HepG2 (cell line): ENCODE measurements around the gene SEC14L1. TPM values are rescaled to one million over a fixed set of nuclear protein-coding genes. Genes with fewer than 3 reads are reported as not detected.

Experiments used
- CAMTA2 ChIP-seq: sonication (generic); formaldehyde crosslinking; IDR thresholded peaks from 2 replicates; pipeline ENCODE4 v1.4.0; 2020; ENCODE audit warnings: mild to moderate bottlenecking, missing genetic modification reagents, borderline replicate concordance
- CREM ChIP-seq, 2 experiments: sonication (generic) in 1 of 2; formaldehyde crosslinking in 1 of 2; IDR thresholded peaks; 2 replicates each; pipeline versions ENCODE4 v1.4.0 to v1.6.1; 2016 to 2020; ENCODE audit warnings: antibody characterized with exemption in 1 of 2, mild to moderate bottlenecking in 1 of 2, missing genetic modification reagents in 1 of 2
- FOXJ3 ChIP-seq: sonication (generic); formaldehyde crosslinking; IDR thresholded peaks from 2 replicates; pipeline ENCODE4 v1.4.0; 2020; ENCODE audit warnings: missing genetic modification reagents, mild to moderate bottlenecking, borderline replicate concordance
- ISX ChIP-seq: sonication (generic); formaldehyde crosslinking; conservative IDR thresholded peaks from 2 replicates; pipeline ENCODE4 v1.5.0; 2020; ENCODE audit warnings: missing genetic modification reagents
- NFE2L2 ChIP-seq: fragments of 150-350 bp; IDR thresholded peaks from 2 replicates; pipeline ENCODE4 v1.6.1; 2014; ENCODE audit warnings: low read length
- RARG ChIP-seq: sonication (generic); formaldehyde crosslinking; IDR thresholded peaks from 2 replicates; pipeline ENCODE4 v1.4.0; 2020; ENCODE audit warnings: low read depth, mild to moderate bottlenecking, missing genetic modification reagents
- TCF12 ChIP-seq, 2 experiments: fragments of 450-650 bp in 1 of 2; sonication (generic) in 1 of 2; formaldehyde crosslinking in 1 of 2; IDR thresholded peaks; 2 replicates each; pipeline versions ENCODE4 v1.6.1 to v1.8.0; 2017 to 2022; ENCODE audit warnings: antibody characterized with exemption in 1 of 2, mild to moderate bottlenecking in 1 of 2, missing genetic modification reagents in 1 of 2, moderate library complexity in 1 of 2
- TGIF2 ChIP-seq: IDR thresholded peaks from 2 replicates; pipeline ENCODE4 v1.6.1; 2016; ENCODE audit warnings: control low read depth, missing compliant biosample characterization
- ZNF335 ChIP-seq: sonication (generic); formaldehyde crosslinking; IDR thresholded peaks from 2 replicates; pipeline ENCODE4 v1.4.0; 2020; ENCODE audit warnings: missing genetic modification reagents
- ZNF337 ChIP-seq: sonication (generic); formaldehyde crosslinking; IDR thresholded peaks from 2 replicates; pipeline ENCODE4 v1.5.1; 2020; ENCODE audit warnings: missing genetic modification reagents, low read depth, mild to moderate bottlenecking, borderline replicate concordance
- ZNF44 ChIP-seq: sonication (generic); formaldehyde crosslinking; IDR thresholded peaks from 2 replicates; pipeline ENCODE4 v1.5.1; 2020; ENCODE audit warnings: mild to moderate bottlenecking, missing genetic modification reagents
- ZNF652 ChIP-seq: IDR thresholded peaks from 2 replicates; pipeline ENCODE4 v1.6.1; 2016; ENCODE audit warnings: low read depth, borderline replicate concordance
- ZNF749 ChIP-seq: sonication (generic); formaldehyde crosslinking; IDR thresholded peaks from 2 replicates; pipeline ENCODE4 v1.8.0; 2022; ENCODE audit warnings: mild to moderate bottlenecking, missing genetic modification reagents, moderate library complexity, borderline replicate concordance
- ZNF761 ChIP-seq: sonication (generic); formaldehyde crosslinking; conservative IDR thresholded peaks from 2 replicates; pipeline ENCODE4 v1.4.0; 2020; ENCODE audit warnings: mild to moderate bottlenecking, missing genetic modification reagents
- polyA plus RNA-seq, 8 experiments: library from polyadenylated mRNA; depleted of rRNA in 3 of 8; stranded (reverse) in 7 of 8; unstranded in 1 of 8; fragments of >200 nt; fragmentation: Illumina TruSeq in 4 of 8; extraction: Trizol in 4 of 8; gene quantifications; 2 replicates each; pipeline versions ENCODE4 v1.2.1 to v1.2.3, GENCODE V29; 2011 to 2016; ENCODE audit warnings: low read depth in 4 of 8, missing spikeins in 1 of 8, mixed read lengths in 1 of 8; ENCODE audit not compliant: insufficient read depth in 1 of 8
- total RNA-seq, 5 experiments: library from RNA; depleted of rRNA; stranded (reverse); fragments of >200 nt; fragmentation: Illumina TruSeq; extraction: Trizol; gene quantifications; 2 replicates each; pipeline ENCODE4 v1.2.3, GENCODE V29; 2016; ENCODE audit warnings: low read depth in 1 of 5
- TF ChIP-seq, protein P1 (sequence below): sonication (generic); formaldehyde crosslinking; IDR thresholded peaks from 2 replicates; pipeline ENCODE4 v1.4.0; 2020; ENCODE audit warnings: mild to moderate bottlenecking, missing genetic modification reagents, borderline replicate concordance
- TF ChIP-seq, protein P2 (sequence below): sonication (generic); formaldehyde crosslinking; IDR thresholded peaks from 2 replicates; pipeline ENCODE4 v1.4.0; 2020; ENCODE audit warnings: low read depth, missing genetic modification reagents
- TF ChIP-seq, protein P3 (sequence below): IDR thresholded peaks from 2 replicates; pipeline ENCODE4 v1.6.1; 2016; ENCODE audit warnings: low read depth, borderline replicate concordance

The SEC14L1 gene
- total and polyA plus RNA-seq, 2 of the 13 experiments (the other 11 are each of a cell fraction or from before 2014, with no cell fraction given) = 26.3 to 43.9 TPM

DNA sequence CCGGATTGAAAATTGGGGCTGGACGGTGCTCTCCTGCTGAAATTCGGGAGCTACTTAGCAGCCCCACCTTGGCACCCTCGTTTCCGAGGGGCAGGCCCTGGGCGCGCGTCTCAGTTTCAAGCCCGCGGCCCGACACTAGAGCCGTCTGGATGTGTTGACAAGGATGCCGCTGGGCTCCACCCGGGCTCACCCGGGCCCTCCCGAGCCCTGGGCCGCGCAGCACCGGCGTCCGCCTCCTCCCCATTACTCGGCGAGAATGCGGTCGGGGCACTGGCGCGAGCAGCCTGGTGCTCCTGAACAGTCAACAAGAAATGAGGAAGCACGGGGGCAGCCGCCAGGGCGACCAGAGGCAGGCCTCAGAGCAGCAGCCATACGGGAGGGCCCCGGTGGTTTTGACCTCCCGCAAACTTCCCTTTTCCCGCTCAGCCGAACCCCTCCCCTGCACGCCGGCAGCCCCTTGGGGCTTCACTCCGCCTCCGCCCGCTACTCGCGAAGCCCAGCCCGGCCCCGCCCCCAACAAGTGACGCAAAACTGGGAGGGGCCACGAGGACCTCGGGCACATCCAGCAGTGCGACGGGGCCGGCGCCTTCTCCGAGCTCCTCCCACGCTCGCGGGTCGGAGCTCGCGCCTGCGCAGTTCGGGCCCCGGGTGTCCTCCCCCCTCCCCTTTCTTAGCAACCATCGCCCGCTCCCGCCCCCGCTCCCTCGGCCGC lies 447 bp upstream of the SEC14L1 start (continued):
- TF ChIP-seq, protein P1, sequence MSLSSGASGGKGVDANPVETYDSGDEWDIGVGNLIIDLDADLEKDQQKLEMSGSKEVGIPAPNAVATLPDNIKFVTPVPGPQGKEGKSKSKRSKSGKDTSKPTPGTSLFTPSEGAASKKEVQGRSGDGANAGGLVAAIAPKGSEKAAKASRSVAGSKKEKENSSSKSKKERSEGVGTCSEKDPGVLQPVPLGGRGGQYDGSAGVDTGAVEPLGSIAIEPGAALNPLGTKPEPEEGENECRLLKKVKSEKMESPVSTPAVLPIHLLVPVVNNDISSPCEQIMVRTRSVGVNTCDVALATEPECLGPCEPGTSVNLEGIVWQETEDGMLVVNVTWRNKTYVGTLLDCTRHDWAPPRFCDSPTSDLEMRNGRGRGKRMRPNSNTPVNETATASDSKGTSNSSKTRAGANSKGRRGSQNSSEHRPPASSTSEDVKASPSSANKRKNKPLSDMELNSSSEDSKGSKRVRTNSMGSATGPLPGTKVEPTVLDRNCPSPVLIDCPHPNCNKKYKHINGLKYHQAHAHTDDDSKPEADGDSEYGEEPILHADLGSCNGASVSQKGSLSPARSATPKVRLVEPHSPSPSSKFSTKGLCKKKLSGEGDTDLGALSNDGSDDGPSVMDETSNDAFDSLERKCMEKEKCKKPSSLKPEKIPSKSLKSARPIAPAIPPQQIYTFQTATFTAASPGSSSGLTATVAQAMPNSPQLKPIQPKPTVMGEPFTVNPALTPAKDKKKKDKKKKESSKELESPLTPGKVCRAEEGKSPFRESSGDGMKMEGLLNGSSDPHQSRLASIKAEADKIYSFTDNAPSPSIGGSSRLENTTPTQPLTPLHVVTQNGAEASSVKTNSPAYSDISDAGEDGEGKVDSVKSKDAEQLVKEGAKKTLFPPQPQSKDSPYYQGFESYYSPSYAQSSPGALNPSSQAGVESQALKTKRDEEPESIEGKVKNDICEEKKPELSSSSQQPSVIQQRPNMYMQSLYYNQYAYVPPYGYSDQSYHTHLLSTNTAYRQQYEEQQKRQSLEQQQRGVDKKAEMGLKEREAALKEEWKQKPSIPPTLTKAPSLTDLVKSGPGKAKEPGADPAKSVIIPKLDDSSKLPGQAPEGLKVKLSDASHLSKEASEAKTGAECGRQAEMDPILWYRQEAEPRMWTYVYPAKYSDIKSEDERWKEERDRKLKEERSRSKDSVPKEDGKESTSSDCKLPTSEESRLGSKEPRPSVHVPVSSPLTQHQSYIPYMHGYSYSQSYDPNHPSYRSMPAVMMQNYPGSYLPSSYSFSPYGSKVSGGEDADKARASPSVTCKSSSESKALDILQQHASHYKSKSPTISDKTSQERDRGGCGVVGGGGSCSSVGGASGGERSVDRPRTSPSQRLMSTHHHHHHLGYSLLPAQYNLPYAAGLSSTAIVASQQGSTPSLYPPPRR (CRISPR knock-in tag) = peak; percentile 40; the same call in 1 of the 2 replicates
- peak; percentile 55; the same call in 1 of the 2 replicates for TF ChIP-seq FOXJ3 (CRISPR knock-in tag)
- peak; percentile 72 for TF ChIP-seq ZNF335
- TF ChIP-seq, protein P2, sequence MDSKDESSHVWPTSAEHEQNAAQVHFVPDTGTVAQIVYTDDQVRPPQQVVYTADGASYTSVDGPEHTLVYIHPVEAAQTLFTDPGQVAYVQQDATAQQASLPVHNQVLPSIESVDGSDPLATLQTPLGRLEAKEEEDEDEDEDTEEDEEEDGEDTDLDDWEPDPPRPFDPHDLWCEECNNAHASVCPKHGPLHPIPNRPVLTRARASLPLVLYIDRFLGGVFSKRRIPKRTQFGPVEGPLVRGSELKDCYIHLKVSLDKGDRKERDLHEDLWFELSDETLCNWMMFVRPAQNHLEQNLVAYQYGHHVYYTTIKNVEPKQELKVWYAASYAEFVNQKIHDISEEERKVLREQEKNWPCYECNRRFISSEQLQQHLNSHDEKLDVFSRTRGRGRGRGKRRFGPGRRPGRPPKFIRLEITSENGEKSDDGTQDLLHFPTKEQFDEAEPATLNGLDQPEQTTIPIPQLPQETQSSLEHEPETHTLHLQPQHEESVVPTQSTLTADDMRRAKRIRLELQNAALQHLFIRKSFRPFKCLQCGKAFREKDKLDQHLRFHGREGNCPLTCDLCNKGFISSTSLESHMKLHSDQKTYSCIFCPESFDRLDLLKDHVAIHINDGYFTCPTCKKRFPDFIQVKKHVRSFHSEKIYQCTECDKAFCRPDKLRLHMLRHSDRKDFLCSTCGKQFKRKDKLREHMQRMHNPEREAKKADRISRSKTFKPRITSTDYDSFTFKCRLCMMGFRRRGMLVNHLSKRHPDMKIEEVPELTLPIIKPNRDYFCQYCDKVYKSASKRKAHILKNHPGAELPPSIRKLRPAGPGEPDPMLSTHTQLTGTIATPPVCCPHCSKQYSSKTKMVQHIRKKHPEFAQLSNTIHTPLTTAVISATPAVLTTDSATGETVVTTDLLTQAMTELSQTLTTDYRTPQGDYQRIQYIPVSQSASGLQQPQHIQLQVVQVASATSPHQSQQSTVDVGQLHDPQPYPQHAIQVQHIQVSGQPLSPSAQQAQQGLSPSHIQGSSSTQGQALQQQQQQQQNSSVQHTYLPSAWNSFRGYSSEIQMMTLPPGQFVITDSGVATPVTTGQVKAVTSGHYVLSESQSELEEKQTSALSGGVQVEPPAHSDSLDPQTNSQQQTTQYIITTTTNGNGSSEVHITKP (CRISPR knock-in tag) = peak; percentile 65; the same call in 1 of the 2 replicates
- TF ChIP-seq ZNF44 (CRISPR knock-in tag) = no peak
- no peak for TF ChIP-seq TGIF2
- TF ChIP-seq RARG (CRISPR knock-in tag) = no peak
- no peak for TF ChIP-seq CREM (IDR thresholded peaks at IDR 0.05)
- no peak for TF ChIP-seq CREM (CRISPR knock-in tag; IDR thresholded peaks at IDR 0.05)
- TF ChIP-seq ZNF761 (CRISPR knock-in tag) = peak; percentile 94
- peak; percentile 66 for TF ChIP-seq ZNF749 (CRISPR knock-in tag)
- 0 out of 2 replicates have a peak, but pooled peaks have one; percentile 53 for TF ChIP-seq ZNF337 (CRISPR knock-in tag)
- TF ChIP-seq CAMTA2 (CRISPR knock-in tag) = 0 out of 2 replicates have a peak, but pooled peaks have one; percentile 61
- 0 out of 2 replicates have a peak, but pooled peaks have one; percentile 40 for TF ChIP-seq ZNF652 (CRISPR knock-in tag)
- no peak for TF ChIP-seq NFE2L2
- TF ChIP-seq, protein P3, sequence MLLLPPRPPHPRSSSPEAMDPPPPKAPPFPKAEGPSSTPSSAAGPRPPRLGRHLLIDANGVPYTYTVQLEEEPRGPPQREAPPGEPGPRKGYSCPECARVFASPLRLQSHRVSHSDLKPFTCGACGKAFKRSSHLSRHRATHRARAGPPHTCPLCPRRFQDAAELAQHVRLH (CRISPR knock-in tag) = 0 out of 2 replicates have a peak, but pooled peaks have one; percentile 43
- no peak; the same call in 1 of the 2 replicates for TF ChIP-seq ISX (CRISPR knock-in tag)
- no peak for TF ChIP-seq TCF12 (IDR thresholded peaks at IDR 0.05)
- TF ChIP-seq TCF12 (CRISPR knock-in tag; IDR thresholded peaks at IDR 0.05) = peak; percentile 86; the same call in 1 of the 2 replicates
